ENCODE data around the gene SLC46A2.

The SLC46A2 gene

GRCh38 chr9:112884721-112885120 is 6.0 kb downstream of the SLC46A2 start:
- DNase-seq = no peak

- peak; percentile 37 for DNase-seq
Observed at GRCh38 chr9:112884101-112884500, 6.6 kb downstream of the SLC46A2 start.

- DNase-seq = no peak
Observed at GRCh38 chr9:112881331-112881730, 9.3 kb downstream of the SLC46A2 start.

GRCh38 chr9:112880650-112881049 is 10.0 kb downstream of the SLC46A2 start:
- no peak for DNase-seq

GRCh38 chr9:112878752-112879151 is 11.9 kb downstream of the SLC46A2 start:
- DNase-seq = no peak

- no peak for DNase-seq
Observed at GRCh38 chr9:112873773-112874405, 16.8 kb downstream of the SLC46A2 start.

GRCh38 chr9:112872019-112872418 is 18.7 kb downstream of the SLC46A2 start:
- DNase-seq = no peak

GRCh38 chr9:112870556-112870955 is 20.1 kb downstream of the SLC46A2 start:
- DNase-seq = no peak

GRCh38 chr9:112869917-112870316 is 20.8 kb downstream of the SLC46A2 start:
- DNase-seq = no peak

GRCh38 chr9:112869041-112869529 is 21.6 kb downstream of the SLC46A2 start:
- DNase-seq = no peak

- DNase-seq = no peak
Observed at GRCh38 chr9:112868461-112868860, 22.2 kb downstream of the SLC46A2 start.

- DNase-seq = peak; percentile 89
Observed at GRCh38 chr9:112867275-112867991, 23.2 kb downstream of the SLC46A2 start.

GRCh38 chr9:112866662-112867274 is 23.9 kb downstream of the SLC46A2 start:
- DNase-seq = peak; percentile 88

- DNase-seq = no peak
Observed at GRCh38 chr9:112864982-112865381, 25.7 kb downstream of the SLC46A2 start.

GRCh38 chr9:112864403-112864802 is 26.3 kb downstream of the SLC46A2 start:
- DNase-seq = no peak

GRCh38 chr9:112863746-112864145 is 26.9 kb downstream of the SLC46A2 start:
- no peak for DNase-seq

- DNase-seq = no peak
Observed at GRCh38 chr9:112863214-112863613, 27.5 kb downstream of the SLC46A2 start.

GRCh38 chr9:112861638-112862555 is 28.8 kb downstream of the SLC46A2 start:
- peak; percentile 12 for DNase-seq

GRCh38 chr9:112861155-112861554 is 29.5 kb downstream of the SLC46A2 start:
- no peak for DNase-seq

GRCh38 chr9:112860451-112860850 is 30.2 kb downstream of the SLC46A2 start:
- no peak for DNase-seq

- no peak for DNase-seq
Observed at GRCh38 chr9:112858625-112859147, 32.0 kb downstream of the SLC46A2 start.

- no peak for DNase-seq
Observed at GRCh38 chr9:112858005-112858404, 32.7 kb downstream of the SLC46A2 start.

- DNase-seq = no peak
Observed at GRCh38 chr9:112856843-112857242, 33.8 kb downstream of the SLC46A2 start.

Measured in fibroblast of skin of right quadriceps (primary cell).